DLD1 (cell line): ENCODE measurements around the gene TOGARAM2.
"Not testable (repeated sequence)": the region's sequence is repeated elsewhere in the genome, so short reads cannot be mapped to it uniquely, and the experiment has no call there.

ENCODE experiments used
- in situ Hi-C: cut with HindIII; loops from 2 replicates; pipeline ENCODE4 v1.10.0; 2017; ENCODE audit warnings: low sequenced_read_pairs

The TOGARAM2 gene

DNA sequence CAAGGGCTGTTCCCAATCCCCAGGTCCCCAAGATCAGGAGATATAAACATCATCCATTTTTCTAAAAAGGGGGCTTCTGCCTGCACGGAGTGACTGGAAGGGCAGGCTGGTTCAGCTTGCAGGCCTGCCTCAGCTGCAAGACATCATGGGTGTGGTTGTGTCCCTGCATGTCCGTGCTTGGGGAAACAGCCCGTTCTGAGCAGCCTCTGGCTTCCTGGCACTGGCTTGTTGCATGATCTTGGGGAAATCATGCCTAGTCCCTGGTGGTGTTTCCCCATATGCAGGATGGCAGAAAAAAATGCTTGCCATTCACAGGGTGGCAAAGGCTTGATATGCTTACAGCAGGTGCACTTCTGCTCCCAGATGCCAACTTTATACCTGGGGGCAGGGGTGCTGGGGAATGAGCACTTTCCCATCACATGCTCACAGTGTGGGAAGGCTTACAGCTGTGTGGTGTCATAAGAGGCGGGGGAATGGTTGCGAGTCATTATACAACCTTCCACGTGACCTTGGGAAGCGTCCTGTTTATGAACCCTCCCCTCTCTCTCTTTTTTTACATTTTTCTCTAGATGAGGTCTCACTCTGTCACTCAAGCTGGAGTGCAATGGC is 86.0 kb downstream of the TOGARAM2 start:
- in situ Hi-C loops = loop anchor here (25.0 kb wide), 1 partner anchor 120 kb away; no protein-coding TSS in a partner anchor

DNA sequence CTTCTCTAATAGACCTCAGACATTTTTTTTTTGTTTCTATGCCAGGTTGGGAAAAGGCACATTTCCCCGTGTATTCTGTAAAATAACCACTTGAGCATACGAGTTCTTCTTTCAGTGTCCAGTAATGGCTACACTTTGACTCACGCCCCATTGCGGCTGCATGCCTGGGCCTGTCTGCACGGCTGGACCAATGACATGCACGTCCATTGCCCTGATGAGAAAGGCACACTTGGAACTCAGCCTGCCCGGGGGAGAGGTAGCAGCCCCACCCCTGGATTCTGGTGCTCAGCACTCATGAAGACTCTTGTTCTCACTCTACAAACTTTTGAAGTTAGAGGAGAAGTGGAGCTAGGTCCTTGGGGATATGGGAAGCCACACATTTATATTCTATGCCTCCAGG is 87.4 kb downstream of the TOGARAM2 start:
- in situ Hi-C loops = loop anchor here (25.0 kb wide), 1 partner anchor 119 kb away; no protein-coding TSS in a partner anchor

- in situ Hi-C loops = loop anchor here (25.0 kb wide), 1 partner anchor 117 kb away; no protein-coding TSS in a partner anchor
These were observed 89.4 kb downstream of the TOGARAM2 start for GRCh38 chr2:29070526-29070925.

- in situ Hi-C loops = loop anchor here (25.0 kb wide), 1 partner anchor 116 kb away; no protein-coding TSS in a partner anchor
These were observed 90.2 kb downstream of the TOGARAM2 start for GRCh38 chr2:29071032-29071975.

GRCh38 chr2:29072251-29072650 is 91.2 kb downstream of the TOGARAM2 start:
- in situ Hi-C loops = loop anchor here (25.0 kb wide), 1 partner anchor 115 kb away; no protein-coding TSS in a partner anchor

DNA sequence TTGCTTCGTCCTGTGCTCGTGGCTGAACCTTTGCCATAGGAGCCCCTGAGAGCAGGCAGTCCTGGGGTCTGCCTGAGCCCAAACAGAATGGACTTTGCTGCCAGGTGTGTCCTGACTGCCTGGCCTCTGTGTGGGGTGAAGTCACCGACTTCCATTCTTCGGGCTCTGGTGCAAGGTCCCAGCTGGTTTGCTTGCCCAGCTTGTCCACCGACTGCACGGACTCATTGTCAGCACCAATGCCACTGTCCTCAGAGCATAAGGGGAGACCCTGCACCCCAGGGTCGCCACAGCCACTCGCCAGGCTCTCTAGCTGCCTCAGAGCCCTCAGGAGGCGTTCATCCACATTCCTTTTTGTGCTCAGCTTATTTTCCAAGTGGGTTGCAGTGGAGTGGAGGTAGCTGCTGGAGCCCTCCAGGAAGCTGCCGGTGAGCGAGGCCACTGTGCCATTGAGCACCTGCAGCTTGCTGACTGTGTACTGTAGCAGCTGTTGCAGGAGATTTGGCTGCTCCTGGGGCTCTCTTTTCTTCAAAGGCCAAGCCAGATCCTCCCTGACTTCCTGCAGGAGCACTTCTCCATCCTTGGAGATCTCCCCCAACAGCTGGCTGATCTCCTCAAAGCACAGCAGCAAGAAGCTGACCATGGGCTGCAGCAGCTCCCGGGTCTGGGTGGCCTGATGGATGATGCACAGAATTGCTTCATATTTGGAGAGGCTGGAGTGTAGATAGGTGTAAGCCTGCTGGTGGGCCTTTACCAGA is 92.0 kb downstream of the TOGARAM2 start:
- in situ Hi-C loops = loop anchor here (25.0 kb wide), 1 partner anchor 114 kb away; no protein-coding TSS in a partner anchor

- in situ Hi-C loops = loop anchor here (25.0 kb wide), 1 partner anchor 113 kb away; no protein-coding TSS in a partner anchor
These were observed 92.8 kb downstream of the TOGARAM2 start for GRCh38 chr2:29073933-29074332.

GRCh38 chr2:29074411-29074810 is 93.3 kb downstream of the TOGARAM2 start, which contains the start of gene PCARE:
Gene PCARE, minus strand, starts transcription at chr2:29074523. Its CDS starts 262 bp downstream, at chr2:29074261.
- in situ Hi-C loops = loop anchor here (25.0 kb wide), 1 partner anchor 113 kb away; no protein-coding TSS in a partner anchor

GRCh38 chr2:29075894-29076705 is 95.0 kb downstream of the TOGARAM2 start:
- in situ Hi-C loops = no loop called here

GRCh38 chr2:29079887-29080286 is 98.8 kb downstream of the TOGARAM2 start:
- in situ Hi-C loops = no loop called here

GRCh38 chr2:29080886-29081743 is 100.0 kb downstream of the TOGARAM2 start:
- in situ Hi-C loops = no loop called here

DNA sequence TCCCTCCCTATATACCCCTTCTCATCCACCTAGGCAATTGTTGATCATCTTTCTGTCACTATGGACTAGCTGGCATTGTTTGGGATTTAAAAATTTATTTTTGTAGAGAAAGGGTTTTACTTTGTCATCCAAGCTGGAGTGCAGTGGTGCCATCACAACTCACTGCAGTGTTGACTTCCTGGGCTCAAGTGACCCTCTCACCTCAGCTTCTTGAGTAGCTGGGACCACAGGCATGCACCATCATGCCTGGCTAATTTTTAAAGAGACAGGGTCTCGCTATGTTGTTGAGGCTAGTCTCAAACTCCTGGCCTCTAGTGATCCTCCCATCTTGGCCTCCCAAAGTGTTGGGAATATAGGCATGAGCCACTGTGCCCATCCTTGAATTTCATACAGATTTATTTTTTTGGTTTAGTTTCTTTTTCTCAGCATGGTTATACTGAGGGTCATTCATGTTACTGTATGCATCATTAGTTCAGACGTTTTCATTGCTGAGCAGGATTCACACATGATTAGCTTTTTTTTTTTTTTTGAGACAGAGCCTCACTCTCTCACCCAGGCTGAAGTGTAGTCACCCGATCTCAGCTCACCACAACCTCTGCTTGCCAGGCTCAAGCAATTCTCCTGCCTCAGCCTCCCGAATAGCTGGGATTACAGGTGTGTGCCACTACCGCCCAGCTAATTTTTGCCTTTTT is 101.9 kb downstream of the TOGARAM2 start:
- in situ Hi-C loops = no loop called here

DNA sequence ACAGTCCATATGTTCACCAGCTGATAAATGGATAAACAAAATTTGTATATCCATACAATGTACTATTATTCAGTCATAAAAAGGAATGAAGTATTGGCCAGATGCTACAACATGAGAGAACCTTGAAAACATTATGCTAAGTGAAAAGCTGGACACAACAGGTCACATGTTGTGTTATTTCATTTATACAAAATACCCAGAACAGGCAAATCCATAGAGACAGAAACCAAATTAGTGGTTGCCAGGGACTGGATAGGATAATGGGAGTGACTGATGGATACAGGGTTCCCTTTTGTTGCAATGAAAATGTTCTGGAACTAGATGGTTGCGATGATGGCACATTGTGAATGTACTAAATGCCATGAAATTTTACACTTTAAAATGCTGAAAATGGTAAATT is 103.5 kb downstream of the TOGARAM2 start:
- in situ Hi-C loops = no loop called here

DNA sequence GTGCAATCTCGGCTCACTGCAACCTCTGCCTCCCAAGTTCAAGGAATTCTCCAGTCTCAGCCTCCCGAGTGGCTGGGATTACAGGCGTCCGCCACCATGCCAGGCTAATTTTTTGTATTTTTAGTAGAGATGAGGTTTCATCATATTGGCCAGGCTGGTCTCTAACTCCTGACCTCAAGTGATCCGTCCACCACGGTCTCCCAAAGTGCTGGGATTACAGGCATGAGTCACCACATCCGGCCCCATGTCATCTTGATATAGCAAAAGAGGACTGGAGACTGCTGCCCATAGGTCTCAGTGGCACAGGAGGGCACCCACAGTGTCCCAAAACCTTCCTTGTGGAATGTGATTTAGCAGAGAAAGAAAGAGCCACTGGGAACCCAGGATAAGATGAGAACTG is 109.2 kb downstream of the TOGARAM2 start:
- in situ Hi-C loops = not testable (repeated sequence)

DNA sequence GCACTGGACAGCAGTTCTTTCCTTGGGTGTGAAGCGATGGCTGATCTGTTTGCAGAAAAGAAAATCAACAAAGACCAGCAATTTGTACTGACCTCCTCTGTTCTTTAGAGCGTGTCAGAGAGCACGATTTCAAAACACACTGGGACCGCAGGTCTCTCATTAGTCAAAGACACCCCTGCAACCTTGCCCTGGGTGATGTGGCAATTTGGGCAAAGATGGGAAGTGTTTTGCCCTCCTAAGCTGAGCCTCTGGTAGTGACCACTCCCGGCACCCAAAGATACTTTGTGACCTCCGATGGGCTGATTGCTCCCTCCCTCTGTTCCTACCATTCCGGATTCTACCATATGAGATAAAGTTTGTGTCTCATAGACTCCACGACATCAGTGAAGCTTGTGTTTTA is 115.9 kb downstream of the TOGARAM2 start:
- in situ Hi-C loops = no loop called here

DNA sequence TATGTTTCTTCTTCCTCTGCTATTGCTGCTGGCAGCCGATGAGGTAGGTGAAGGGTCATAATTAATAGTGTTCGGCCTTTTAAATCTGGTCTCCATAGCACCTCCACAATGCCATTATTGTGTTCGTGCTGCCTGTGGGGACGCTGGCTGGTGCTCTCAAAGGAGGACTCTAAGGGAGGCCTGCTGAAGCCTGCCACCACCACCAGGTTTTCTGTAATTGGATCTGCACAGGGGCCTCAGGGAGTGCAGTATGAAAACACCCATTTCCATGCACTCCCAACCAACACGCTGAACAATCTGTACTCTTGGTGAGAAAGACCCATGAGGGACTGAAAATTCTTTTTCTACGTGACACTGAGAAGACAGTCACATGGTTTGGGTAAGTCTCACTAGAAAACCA is 116.5 kb downstream of the TOGARAM2 start:
- in situ Hi-C loops = no loop called here

DNA sequence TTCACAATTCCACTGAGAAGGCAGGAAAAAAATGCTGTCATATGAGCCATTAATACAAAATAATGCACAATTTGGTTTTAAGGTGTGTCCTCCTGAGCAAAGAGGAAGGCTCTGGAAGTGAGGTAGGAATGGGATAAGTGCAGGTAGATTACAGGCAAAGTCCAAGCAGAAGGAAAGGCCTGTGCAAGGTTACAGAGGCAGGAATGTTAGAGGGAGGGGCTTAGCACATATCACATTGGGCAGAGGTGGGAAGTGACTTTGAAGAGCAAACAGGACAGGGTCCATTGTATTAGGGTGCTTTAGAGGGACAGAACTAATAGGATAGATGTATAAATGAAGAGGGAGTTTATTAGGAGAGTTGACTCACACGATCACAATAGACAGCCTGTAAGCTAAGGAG is 119.5 kb downstream of the TOGARAM2 start:
- in situ Hi-C loops = no loop called here
